ENCODE measurements around the gene TRIM25. TPM values are rescaled to one million over a fixed set of nuclear protein-coding genes. Genes with fewer than 3 reads are reported as not detected.
"Not testable (repeated sequence)": the region's sequence is repeated elsewhere in the genome, so short reads cannot be mapped to it uniquely, and the experiment has no call there.

The TRIM25 gene
- total and polyA plus RNA-seq, 2 experiments from 2014 or later, result 11.4 to 24.6 TPM

DNA sequence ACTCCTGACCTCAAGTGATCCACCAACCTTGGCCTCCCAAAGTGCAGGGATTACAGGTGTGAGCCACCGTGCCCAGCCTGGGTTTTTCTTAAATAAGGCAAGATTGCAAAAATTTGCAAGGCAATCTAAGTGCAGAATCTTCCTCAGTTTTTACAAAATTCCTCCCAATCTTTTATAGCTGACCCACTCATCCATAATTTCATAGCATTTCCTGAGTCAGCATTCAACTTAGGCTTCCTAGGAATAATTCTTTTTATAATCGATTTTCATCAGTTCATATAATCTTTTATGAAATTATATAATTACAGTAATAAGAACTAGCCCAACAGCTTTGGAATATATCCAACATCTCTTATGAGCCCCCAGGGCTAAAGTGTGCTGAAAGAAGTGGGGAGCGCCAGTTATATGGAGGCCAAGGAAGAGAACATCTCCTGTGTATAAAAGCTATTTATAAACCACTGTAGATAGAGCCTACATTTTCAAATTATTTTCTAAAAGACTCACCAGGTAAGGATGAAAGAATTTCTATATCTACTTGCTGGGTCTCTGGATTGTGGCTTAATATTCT lies 32.2 kb upstream of the TRIM25 start:
- Histone ChIP-seq H3K79me2 (no peaks in the 10 kb centered on the region), H3K4me3 (no peak overlapping the region), H3K27me3 (no peaks in the 10 kb centered on the region), H3K27ac (no peak overlapping the region), H2AFZ (no peak overlapping the region), H3K9me2 (replicated peaks; ENCODE audit: insufficient read depth) (no peaks in the 10 kb centered on the region), H3K9me3 (ENCODE audit: low read depth) (no peaks in the 10 kb centered on the region), H3K36me3 (replicated peaks; ENCODE audit: insufficient read depth, low read depth) (no peaks in the 10 kb centered on the region), H3K4me1 (ENCODE audit: insufficient read depth) (no peaks in the 10 kb centered on the region), H4K20me1 (ENCODE audit: insufficient read depth, poor library complexity, severe bottlenecking) (peaks cover under 1% of the 10 kb centered on the region), H3K4me2 (no peak overlapping the region)
- TF ChIP-seq, protein P1, sequence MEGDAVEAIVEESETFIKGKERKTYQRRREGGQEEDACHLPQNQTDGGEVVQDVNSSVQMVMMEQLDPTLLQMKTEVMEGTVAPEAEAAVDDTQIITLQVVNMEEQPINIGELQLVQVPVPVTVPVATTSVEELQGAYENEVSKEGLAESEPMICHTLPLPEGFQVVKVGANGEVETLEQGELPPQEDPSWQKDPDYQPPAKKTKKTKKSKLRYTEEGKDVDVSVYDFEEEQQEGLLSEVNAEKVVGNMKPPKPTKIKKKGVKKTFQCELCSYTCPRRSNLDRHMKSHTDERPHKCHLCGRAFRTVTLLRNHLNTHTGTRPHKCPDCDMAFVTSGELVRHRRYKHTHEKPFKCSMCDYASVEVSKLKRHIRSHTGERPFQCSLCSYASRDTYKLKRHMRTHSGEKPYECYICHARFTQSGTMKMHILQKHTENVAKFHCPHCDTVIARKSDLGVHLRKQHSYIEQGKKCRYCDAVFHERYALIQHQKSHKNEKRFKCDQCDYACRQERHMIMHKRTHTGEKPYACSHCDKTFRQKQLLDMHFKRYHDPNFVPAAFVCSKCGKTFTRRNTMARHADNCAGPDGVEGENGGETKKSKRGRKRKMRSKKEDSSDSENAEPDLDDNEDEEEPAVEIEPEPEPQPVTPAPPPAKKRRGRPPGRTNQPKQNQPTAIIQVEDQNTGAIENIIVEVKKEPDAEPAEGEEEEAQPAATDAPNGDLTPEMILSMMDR (IDR thresholded peaks at IDR 0.05; ENCODE audit: poor library complexity), result no peak
- TF ChIP-seq EZH2phosphoT487 (IDR thresholded peaks at IDR 0.05; ENCODE audit: low read depth, severe bottlenecking, unreplicated experiment) (no peak), EZH2 (IDR thresholded peaks at IDR 0.05; ENCODE audit: borderline replicate concordance) (no peak)
- WGBS (ENCODE audit: low lambda C conversion rate, missing lambda C conversion rate), result 95% methylated on average over 3 of the region's 3 CpGs
- DNase-seq (ENCODE audit: low spot score), result no peak

DNA sequence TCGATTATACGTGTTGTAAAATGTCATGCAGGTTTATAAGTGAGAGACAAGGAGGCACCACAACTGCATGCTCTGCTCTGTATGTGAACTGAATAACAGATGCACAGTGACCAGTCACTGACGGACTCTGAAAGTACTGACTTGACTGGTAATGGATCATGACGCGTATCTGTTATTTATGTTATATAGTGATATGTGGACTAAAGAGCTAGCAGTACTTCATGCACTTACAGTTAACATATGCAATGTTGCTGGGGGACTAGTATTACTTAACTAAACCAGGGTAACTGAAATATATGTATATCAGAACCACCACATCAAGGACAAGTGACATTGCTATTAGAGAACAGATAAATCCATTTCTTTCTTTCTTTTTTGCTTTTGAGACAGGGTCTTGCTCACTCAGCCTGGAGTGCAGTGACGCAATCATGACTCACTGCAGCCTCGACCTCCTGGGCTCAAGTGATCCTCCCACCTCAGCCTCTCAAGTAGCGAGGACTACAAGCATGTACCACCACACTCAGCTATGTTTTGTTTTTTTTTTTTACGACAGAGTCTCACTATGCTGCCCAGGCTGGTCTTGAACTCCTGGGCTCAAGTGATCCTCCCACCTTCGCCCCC lies 29.8 kb upstream of the TRIM25 start:
- no peaks in the 10 kb centered on the region for H3K79me2 ChIP-seq
- no peak for TF ChIP-seq EZH2phosphoT487 (IDR thresholded peaks at IDR 0.05; ENCODE audit: low read depth, severe bottlenecking, unreplicated experiment)
- TF ChIP-seq, protein P1 (IDR thresholded peaks at IDR 0.05; ENCODE audit: poor library complexity), result no peak
- TF ChIP-seq EZH2 (IDR thresholded peaks at IDR 0.05; ENCODE audit: borderline replicate concordance), result no peak
- H3K4me2 ChIP-seq, result no peak overlapping the region
- H3K27me3 ChIP-seq, result no peaks in the 10 kb centered on the region
- WGBS (ENCODE audit: low lambda C conversion rate, missing lambda C conversion rate), result 92% methylated on average over 10 of the region's 10 CpGs
- no peaks in the 10 kb centered on the region for H3K36me3 ChIP-seq (replicated peaks; ENCODE audit: insufficient read depth, low read depth)
- H3K9me2 ChIP-seq (replicated peaks; ENCODE audit: insufficient read depth), result no peaks in the 10 kb centered on the region
- H2AFZ ChIP-seq, result no peak overlapping the region
- no peak for DNase-seq (ENCODE audit: low spot score)
- H4K20me1 ChIP-seq (ENCODE audit: insufficient read depth, poor library complexity, severe bottlenecking), result no peaks in the 10 kb centered on the region
- no peak overlapping the region for H3K4me3 ChIP-seq
- no peaks in the 10 kb centered on the region for H3K9me3 ChIP-seq (ENCODE audit: low read depth)
- H3K4me1 ChIP-seq (ENCODE audit: insufficient read depth), result no peaks in the 10 kb centered on the region
- H3K27ac ChIP-seq, result no peak overlapping the region

DNA sequence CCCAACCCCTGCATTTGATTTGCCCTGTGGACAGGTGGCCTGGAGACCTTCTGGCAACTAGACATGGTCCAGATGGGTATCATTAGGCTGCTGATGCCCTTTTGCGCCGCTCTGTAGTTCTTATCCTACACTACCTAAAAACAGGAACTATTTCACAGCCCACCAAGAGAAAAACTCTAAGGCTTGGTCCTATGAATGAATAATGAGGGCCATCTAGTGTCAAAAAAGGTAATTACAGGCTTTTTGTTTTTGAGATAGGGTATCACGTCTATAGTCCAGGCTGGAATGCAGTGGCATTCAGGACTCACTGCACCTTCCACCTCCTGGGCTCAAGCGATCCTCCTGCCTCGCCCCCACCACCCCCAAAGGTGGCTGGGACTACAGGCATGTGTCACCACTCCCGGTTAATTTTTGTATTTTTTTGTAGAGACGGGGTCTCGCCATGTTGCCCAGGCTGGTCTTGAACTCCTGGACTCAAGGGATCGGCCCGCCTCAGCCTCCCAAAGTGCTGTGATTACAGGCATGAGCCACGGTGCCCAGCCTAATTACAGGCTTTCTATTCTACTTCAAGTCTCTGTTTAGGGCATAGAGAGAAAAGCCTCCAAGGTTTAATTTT lies 26.1 kb upstream of the TRIM25 start:
- no peak overlapping the region for H3K27ac ChIP-seq
- H3K9me3 ChIP-seq (ENCODE audit: low read depth), result no peaks in the 10 kb centered on the region
- H3K79me2 ChIP-seq, result no peaks in the 10 kb centered on the region
- no peak overlapping the region for H3K4me3 ChIP-seq
- DNase-seq (ENCODE audit: low spot score), result peak; percentile 71
- peaks cover 8% of the 10 kb centered on the region for H3K36me3 ChIP-seq (replicated peaks; ENCODE audit: insufficient read depth, low read depth)
- H3K27me3 ChIP-seq, result no peaks in the 10 kb centered on the region
- TF ChIP-seq, protein P1 (IDR thresholded peaks at IDR 0.05; ENCODE audit: poor library complexity), result peak; percentile 65
- TF ChIP-seq EZH2 (IDR thresholded peaks at IDR 0.05; ENCODE audit: borderline replicate concordance), result no peak
- 62% methylated on average over 11 of the region's 11 CpGs for WGBS (ENCODE audit: low lambda C conversion rate, missing lambda C conversion rate)
- H3K9me2 ChIP-seq (replicated peaks; ENCODE audit: insufficient read depth), result no peaks in the 10 kb centered on the region
- H2AFZ ChIP-seq, result no peak overlapping the region
- no peaks in the 10 kb centered on the region for H4K20me1 ChIP-seq (ENCODE audit: insufficient read depth, poor library complexity, severe bottlenecking)
- H3K4me1 ChIP-seq (ENCODE audit: insufficient read depth), result no peaks in the 10 kb centered on the region
- no peak overlapping the region for H3K4me2 ChIP-seq

DNA sequence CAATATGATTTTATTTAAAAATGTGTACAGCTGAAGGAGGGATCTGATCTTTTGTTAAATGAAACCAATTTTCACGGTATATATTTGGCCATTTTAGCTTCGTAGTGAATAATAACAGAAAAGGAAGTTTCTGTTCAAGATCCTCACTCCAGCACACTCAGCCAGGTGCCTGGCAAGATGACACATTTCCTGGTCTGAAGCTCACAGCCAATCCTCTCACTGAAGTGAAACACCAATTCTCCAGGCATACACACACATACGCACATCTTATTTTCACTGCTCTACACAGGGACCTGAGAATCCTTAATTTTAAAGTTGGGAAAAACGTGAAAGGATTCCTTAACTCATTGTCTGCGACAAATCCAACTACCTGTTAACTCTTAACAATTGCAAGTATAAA lies 24.4 kb upstream of the TRIM25 start:
- H3K4me3 ChIP-seq; H3K27me3 ChIP-seq; H4K20me1 ChIP-seq (ENCODE audit: insufficient read depth, poor library complexity, severe bottlenecking); H3K79me2 ChIP-seq; H3K4me2 ChIP-seq; H3K9me3 ChIP-seq (ENCODE audit: low read depth); H3K27ac ChIP-seq; H3K36me3 ChIP-seq (replicated peaks; ENCODE audit: insufficient read depth, low read depth); H3K9me2 ChIP-seq (replicated peaks; ENCODE audit: insufficient read depth); DNase-seq (ENCODE audit: low spot score); H3K4me1 ChIP-seq (ENCODE audit: insufficient read depth); H2AFZ ChIP-seq: not testable (repeated sequence)
- WGBS (ENCODE audit: low lambda C conversion rate, missing lambda C conversion rate), result 97% methylated on average over 5 of the region's 5 CpGs
